Prostate gland (tissue), 2 donors: ENCODE measurements around the gene FECH.

ENCODE experiments used
- CTCF ChIP-seq, 4 experiments: fragments of 200-600 bp in 2 of 4; fragments of 450-650 bp in 2 of 4; sonication (generic) in 2 of 4; IDR thresholded peaks; 1 replicate in 3 of 4; 2 replicates in 1 of 4; pipeline ENCODE4 v1.5.1; 2016 to 2019; ENCODE audit warnings: antibody characterized with exemption in 4 of 4, mild to moderate bottlenecking in 2 of 4, moderate library complexity in 2 of 4
- POLR2A ChIP-seq: fragments of 450-650 bp; IDR thresholded peaks from one replicate; pipeline ENCODE4 v1.6.1; 2016; ENCODE audit warnings: antibody characterized with exemption, mild to moderate bottlenecking
- POLR2AphosphoS5 ChIP-seq: sonication (generic); formaldehyde crosslinking; IDR thresholded peaks from one replicate; pipeline ENCODE4 v1.6.1; 2017; ENCODE audit warnings: antibody characterized with exemption

- TF ChIP-seq POLR2A (no peak), POLR2AphosphoS5 (no peak), CTCF (IDR thresholded peaks at IDR 0.05) (no peak)
Observed at GRCh38 chr18:57518533-57518932, 68.0 kb downstream of the FECH start.
